Gastrocnemius medialis (tissue), 4 donors: Measurements from ENCODE around the gene TNFAIP8. TPM values are rescaled to one million over a fixed set of nuclear protein-coding genes. Genes with fewer than 3 reads are reported as not detected.

Source experiments
- ATAC-seq, 2 donors: fragments of 150-250 bp; one replicate each; pipeline ENCODE4 v1.9.1; 2016
- DNase-seq, 2 donors: peaks; one replicate each; pipeline ENCODE4 v3.0.0-alpha.2; 2019
- H3K27ac ChIP-seq, 4 donors: fragments of 200-600 bp; sonication (generic); 1 replicate in 1 of 4; 2 replicates in 3 of 4; pipeline ENCODE4 v1.5.1; 2016 to 2018; ENCODE audit warnings: mild to moderate bottlenecking in 2 of 4, moderate library complexity in 1 of 4
- H3K27me3 ChIP-seq, 3 donors: fragments of 200-600 bp; sonication (generic) in 2 of 3; 1 replicate in 1 of 3; 2 replicates in 2 of 3; pipeline versions ENCODE4 v1.5.1 to v1.6.0; 2016 to 2019; ENCODE audit warnings: mild to moderate bottlenecking in 1 of 3, moderate library complexity in 1 of 3
- H3K36me3 ChIP-seq, 2 donors: fragments of 200-600 bp; sonication (generic) in 1 of 2; one replicate each; pipeline ENCODE4 v1.5.1; 2017 to 2018
- H3K4me1 ChIP-seq, 2 donors: fragments of 200-600 bp; sonication (generic) in 1 of 2; one replicate each; pipeline ENCODE4 v1.5.1; 2016 to 2017; ENCODE audit warnings: mild to moderate bottlenecking in 2 of 2
- H3K4me3 ChIP-seq, 4 donors: fragments of 200-600 bp; sonication (generic) in 3 of 4; 1 replicate in 1 of 4; 2 replicates in 3 of 4; pipeline ENCODE4 v1.5.1; 2016 to 2019; ENCODE audit warnings: mild to moderate bottlenecking in 2 of 4
- H3K9me3 ChIP-seq, 3 donors: fragments of 200-600 bp; sonication (generic) in 2 of 3; 1 replicate in 1 of 3; 2 replicates in 2 of 3; pipeline ENCODE4 v1.5.1; 2016 to 2019
- POLR2A ChIP-seq, 2 donors: fragments of 450-650 bp; IDR thresholded peaks; one replicate each; pipeline ENCODE4 v1.6.1; 2017; ENCODE audit warnings: antibody characterized with exemption in 2 of 2, mild to moderate bottlenecking in 2 of 2, moderate library complexity in 2 of 2
- in situ Hi-C, 4 donors: fragments of 200-750 bp; cut with MboI; loops; one replicate each; pipeline versions ENCODE4 v1.15.0 to v1.8.0; 2017; ENCODE audit warnings: low sequenced_read_pairs in 4 of 4
- intact Hi-C: fragments of 100-400 bp; cut with DNase I; formaldehyde crosslinking; loops from one replicate; pipeline ENCODE4 v1.15.1; 2023; ENCODE audit warnings: low total_unique reads
- total RNA-seq, 4 donors: library from RNA; depleted of rRNA; stranded (reverse); fragments of >200 nt; gene quantifications; one replicate each; pipeline versions ENCODE4 v1.1.0 to v1.2.3, GENCODE V29; 2016
- TF ChIP-seq, protein P1 (sequence below), 5 experiments: fragments of 450-650 bp in 3 of 5; fragments of 200-600 bp in 2 of 5; sonication (generic) in 2 of 5; IDR thresholded peaks in 4 of 5; conservative IDR thresholded peaks in 1 of 5; 1 replicate in 4 of 5; 2 replicates in 1 of 5; pipeline ENCODE4 v1.5.1; 2016 to 2019; ENCODE audit warnings: antibody characterized with exemption in 5 of 5, mild to moderate bottlenecking in 3 of 5, moderate library complexity in 3 of 5

TNFAIP8 gene
- total RNA-seq, 4 donors from 2014 or later, result 0.20 to 5.8 (median 2.0) TPM

DNA sequence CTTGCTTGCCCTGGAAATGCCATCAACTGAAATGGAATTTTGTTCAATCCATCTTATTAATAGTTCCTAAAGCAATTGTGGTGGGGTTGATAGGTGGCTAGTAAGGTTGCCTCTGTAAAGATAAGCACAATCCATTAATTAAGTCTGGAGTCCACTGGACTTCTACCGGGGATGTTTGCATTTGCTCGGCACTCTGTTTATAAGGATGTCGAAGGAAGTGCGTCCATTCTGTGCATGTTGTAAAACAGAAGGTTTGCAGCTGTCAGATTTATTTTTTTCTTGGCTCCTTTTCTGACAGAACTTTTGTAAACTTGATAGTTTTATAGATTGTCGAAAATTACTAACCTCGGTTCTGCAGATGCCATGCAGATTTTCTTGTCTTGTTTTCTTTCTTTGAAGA, 12.8 kb upstream of the TNFAIP8 start:
- DNase-seq (no peak), ATAC-seq (no peak)
- Histone ChIP-seq H3K4me3 (no peak overlapping the region), H3K27me3 (no peaks in the 10 kb centered on the region), H3K4me1 (no peaks in the 10 kb centered on the region), H3K36me3 (no peaks in the 10 kb centered on the region), H3K27ac (no peak overlapping the region), H3K9me3 (no peaks in the 10 kb centered on the region)
- no peak for TF ChIP-seq POLR2A (IDR thresholded peaks at IDR 0.05)
- TF ChIP-seq, protein P1, sequence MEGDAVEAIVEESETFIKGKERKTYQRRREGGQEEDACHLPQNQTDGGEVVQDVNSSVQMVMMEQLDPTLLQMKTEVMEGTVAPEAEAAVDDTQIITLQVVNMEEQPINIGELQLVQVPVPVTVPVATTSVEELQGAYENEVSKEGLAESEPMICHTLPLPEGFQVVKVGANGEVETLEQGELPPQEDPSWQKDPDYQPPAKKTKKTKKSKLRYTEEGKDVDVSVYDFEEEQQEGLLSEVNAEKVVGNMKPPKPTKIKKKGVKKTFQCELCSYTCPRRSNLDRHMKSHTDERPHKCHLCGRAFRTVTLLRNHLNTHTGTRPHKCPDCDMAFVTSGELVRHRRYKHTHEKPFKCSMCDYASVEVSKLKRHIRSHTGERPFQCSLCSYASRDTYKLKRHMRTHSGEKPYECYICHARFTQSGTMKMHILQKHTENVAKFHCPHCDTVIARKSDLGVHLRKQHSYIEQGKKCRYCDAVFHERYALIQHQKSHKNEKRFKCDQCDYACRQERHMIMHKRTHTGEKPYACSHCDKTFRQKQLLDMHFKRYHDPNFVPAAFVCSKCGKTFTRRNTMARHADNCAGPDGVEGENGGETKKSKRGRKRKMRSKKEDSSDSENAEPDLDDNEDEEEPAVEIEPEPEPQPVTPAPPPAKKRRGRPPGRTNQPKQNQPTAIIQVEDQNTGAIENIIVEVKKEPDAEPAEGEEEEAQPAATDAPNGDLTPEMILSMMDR (IDR thresholded peaks at IDR 0.05 in 4 of 5, conservative IDR thresholded peaks at IDR 0.05 in 1 of 5), result no peak
- in situ Hi-C loops (no loop called here), intact Hi-C loops (no loop called here)

DNA sequence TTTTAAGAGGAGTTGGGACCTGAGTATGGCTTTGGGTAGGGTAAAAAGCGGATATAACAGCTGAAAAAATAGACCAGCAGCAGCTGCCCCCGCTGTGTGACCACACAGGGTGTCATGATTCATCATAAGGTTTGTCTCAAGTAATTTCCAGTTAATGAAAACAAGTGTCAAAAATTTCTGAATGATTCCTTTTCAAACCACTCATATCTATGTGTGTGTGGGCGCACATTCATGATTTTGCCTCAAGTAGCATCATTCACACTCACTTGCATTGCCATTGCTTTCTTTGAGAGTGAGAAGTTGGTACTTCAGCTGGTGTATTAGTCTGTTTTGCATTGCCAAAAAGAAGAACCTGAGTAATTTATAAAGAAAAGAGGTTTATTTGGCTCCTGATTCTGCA, 12.1 kb upstream of the TNFAIP8 start:
- Histone ChIP-seq H3K4me1 (no peaks in the 10 kb centered on the region), H3K27me3 (no peaks in the 10 kb centered on the region), H3K27ac (no peak overlapping the region), H3K9me3 (no peaks in the 10 kb centered on the region), H3K4me3 (no peak overlapping the region), H3K36me3 (no peaks in the 10 kb centered on the region)
- DNase-seq (no peak), ATAC-seq (no peak)
- TF ChIP-seq, protein P1 (IDR thresholded peaks at IDR 0.05 in 4 of 5, conservative IDR thresholded peaks at IDR 0.05 in 1 of 5), result no peak
- no peak for TF ChIP-seq POLR2A (IDR thresholded peaks at IDR 0.05)
- intact Hi-C loops (no loop called here), in situ Hi-C loops (no loop called here)

DNA sequence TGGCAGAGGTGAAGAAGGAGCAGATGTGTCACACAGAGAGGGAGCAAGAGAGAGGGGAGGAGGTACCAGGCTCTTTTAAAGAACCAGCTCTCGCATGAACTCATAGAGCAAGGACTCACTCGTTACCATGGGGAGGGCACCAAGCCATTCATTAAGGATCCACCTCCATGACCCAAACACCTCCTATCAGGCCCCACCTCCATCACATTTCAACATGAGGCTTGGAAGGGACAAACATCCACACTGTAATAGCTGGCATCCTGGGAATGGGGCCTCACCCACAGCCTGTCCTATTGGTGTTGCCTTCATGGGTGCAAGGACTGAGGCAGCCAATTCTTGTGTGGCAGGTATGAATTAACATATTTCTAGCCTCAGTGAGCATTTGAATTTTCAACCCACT, 11.6 kb upstream of the TNFAIP8 start:
- H3K27ac ChIP-seq, result no peak overlapping the region
- no peaks in the 10 kb centered on the region for H3K4me1 ChIP-seq
- no peaks in the 10 kb centered on the region for H3K27me3 ChIP-seq
- no peak for TF ChIP-seq POLR2A (IDR thresholded peaks at IDR 0.05)
- H3K4me3 ChIP-seq, result no peak overlapping the region
- intact Hi-C loops (no loop called here), in situ Hi-C loops (no loop called here)
- H3K9me3 ChIP-seq, result no peaks in the 10 kb centered on the region
- DNase-seq (no peak), ATAC-seq (no peak)
- no peaks in the 10 kb centered on the region for H3K36me3 ChIP-seq

DNA sequence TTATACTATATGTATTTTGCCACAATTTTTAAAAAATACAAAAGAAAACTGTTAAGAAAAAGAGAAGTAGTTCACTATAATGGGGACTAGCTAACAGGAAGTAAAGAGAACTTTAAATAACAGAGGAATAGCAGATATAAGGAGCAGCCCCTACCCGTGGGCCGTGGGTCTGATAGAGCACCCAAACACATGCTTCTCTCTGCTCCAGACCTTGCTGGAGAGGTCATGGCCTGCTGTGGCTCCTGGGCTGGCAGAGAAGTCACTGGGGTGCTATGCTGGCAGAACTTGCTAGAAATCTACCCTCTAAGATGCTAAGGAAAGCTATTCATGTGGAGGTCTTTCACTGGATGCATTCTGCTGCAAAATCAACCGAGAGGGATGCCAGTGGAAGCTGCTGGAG, 10.0 kb upstream of the TNFAIP8 start:
- no peak for DNase-seq
- no peak for ATAC-seq
- Histone ChIP-seq H3K9me3 (no peaks in the 10 kb centered on the region), H3K36me3 (no peaks in the 10 kb centered on the region), H3K4me3 (no peak overlapping the region), H3K4me1 (no peaks in the 10 kb centered on the region), H3K27ac (no peak overlapping the region), H3K27me3 (no peaks in the 10 kb centered on the region)
- in situ Hi-C loops (no loop called here), intact Hi-C loops (no loop called here)
- no peak for TF ChIP-seq POLR2A (IDR thresholded peaks at IDR 0.05)
- TF ChIP-seq, protein P1 (IDR thresholded peaks at IDR 0.05 in 4 of 5, conservative IDR thresholded peaks at IDR 0.05 in 1 of 5), result no peak

DNA sequence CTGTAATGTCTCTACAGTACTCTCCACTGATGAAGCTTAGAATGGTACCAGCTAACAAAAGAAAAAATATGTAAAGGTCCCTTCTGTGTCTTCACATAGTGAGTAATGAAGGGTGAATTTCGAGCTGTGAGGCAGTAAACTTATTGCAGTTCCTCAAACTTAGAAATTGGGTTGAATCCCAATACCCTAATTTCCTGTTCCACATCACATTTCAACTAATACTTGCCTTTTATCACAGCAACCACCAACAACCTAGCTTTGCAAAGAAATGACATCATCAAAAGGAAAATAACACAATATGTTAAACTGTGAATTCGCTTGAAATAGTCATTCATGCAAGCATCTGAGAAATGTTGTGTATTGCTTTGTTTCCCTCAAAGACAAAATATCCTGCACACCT, 9.4 kb upstream of the TNFAIP8 start:
- Histone ChIP-seq H3K27ac (no peak overlapping the region), H3K9me3 (no peaks in the 10 kb centered on the region), H3K4me1 (no peaks in the 10 kb centered on the region), H3K4me3 (no peak overlapping the region), H3K36me3 (no peaks in the 10 kb centered on the region), H3K27me3 (no peaks in the 10 kb centered on the region)
- in situ Hi-C loops (no loop called here), intact Hi-C loops (no loop called here)
- no peak for TF ChIP-seq POLR2A (IDR thresholded peaks at IDR 0.05)
- TF ChIP-seq, protein P1 (IDR thresholded peaks at IDR 0.05 in 4 of 5, conservative IDR thresholded peaks at IDR 0.05 in 1 of 5), result no peak
- DNase-seq, result no peak
- no peak for ATAC-seq
